ENCODE measurements around the gene SLC25A12. TPM values are rescaled to one million over a fixed set of nuclear protein-coding genes. Genes with fewer than 3 reads are reported as not detected.
"Not testable (repeated sequence)": the region's sequence is repeated elsewhere in the genome, so short reads cannot be mapped to it uniquely, and the experiment has no call there.

The SLC25A12 gene
- total RNA-seq, 1 experiment from 2014 or later, result 17.8 TPM

DNA sequence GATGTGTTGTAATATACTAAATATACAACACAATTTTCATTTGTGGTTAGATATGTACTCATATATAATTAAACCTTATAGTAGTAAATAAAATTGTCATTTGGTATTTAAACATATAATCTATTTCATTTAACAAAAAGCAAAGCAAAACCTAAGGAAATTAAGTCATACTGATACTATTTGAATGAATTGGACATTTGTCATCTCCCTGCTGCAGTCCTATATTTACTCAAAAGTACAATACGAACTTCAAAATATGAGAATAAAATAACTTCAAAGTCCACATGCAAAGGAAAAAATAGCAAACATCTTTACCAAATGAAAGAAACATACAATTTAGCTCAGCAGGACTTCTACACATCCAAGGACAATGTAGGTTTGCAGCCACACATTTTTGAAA, 16.4 kb upstream of the SLC25A12 start:
- no peak overlapping the region for H3K4me3 Mint-ChIP-seq (ENCODE audit: low read depth, unreplicated experiment)
- H3K9me3 Mint-ChIP-seq (ENCODE audit: low read depth, unreplicated experiment), result no peaks in the 10 kb centered on the region
- H3K36me3 Mint-ChIP-seq (ENCODE audit: insufficient read depth, unreplicated experiment), result no peaks in the 10 kb centered on the region
- DNase-seq, result no peak
- no peak overlapping the region for H3K27ac Mint-ChIP-seq (ENCODE audit: unreplicated experiment)
- CTCF ChIA-PET, result no interaction called here
- no peaks in the 10 kb centered on the region for H3K4me1 Mint-ChIP-seq (ENCODE audit: low read depth, unreplicated experiment)
- intact Hi-C loops (cut with micrococcal nuclease; ENCODE audit: unreplicated experiment), result no loop called here
- TF ChIP-seq, protein P1, sequence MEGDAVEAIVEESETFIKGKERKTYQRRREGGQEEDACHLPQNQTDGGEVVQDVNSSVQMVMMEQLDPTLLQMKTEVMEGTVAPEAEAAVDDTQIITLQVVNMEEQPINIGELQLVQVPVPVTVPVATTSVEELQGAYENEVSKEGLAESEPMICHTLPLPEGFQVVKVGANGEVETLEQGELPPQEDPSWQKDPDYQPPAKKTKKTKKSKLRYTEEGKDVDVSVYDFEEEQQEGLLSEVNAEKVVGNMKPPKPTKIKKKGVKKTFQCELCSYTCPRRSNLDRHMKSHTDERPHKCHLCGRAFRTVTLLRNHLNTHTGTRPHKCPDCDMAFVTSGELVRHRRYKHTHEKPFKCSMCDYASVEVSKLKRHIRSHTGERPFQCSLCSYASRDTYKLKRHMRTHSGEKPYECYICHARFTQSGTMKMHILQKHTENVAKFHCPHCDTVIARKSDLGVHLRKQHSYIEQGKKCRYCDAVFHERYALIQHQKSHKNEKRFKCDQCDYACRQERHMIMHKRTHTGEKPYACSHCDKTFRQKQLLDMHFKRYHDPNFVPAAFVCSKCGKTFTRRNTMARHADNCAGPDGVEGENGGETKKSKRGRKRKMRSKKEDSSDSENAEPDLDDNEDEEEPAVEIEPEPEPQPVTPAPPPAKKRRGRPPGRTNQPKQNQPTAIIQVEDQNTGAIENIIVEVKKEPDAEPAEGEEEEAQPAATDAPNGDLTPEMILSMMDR (IDR thresholded peaks at IDR 0.05; ENCODE audit: unreplicated experiment), result no peak
- H3K27me3 Mint-ChIP-seq (ENCODE audit: unreplicated experiment), result no peaks in the 10 kb centered on the region
- BruUV-seq (replicated peaks), result no TSS peak

DNA sequence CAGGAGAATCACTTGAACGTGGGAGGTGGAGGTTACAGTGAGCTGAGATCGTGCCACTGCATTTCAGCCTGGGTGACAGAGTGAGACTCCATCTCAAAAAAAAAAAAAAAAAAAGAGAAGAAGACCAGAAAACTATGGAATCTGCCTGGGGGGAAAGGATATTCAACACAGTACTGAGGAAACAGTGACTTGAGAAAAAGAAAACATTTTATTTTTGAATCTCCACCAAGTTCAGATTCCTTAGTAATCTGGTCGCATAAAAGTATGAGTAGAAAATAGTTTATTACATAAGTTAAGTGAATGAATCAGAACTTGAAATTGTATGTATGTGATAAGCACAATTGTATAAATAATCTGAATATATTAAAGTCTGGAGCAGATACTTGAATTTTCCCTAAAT, 15.2 kb upstream of the SLC25A12 start:
- CTCF ChIA-PET, result interaction anchor here (0.6 to 0.7 kb wide), 3 partner anchors 12 to 172 kb away, joined by 3 to 5 read pairs (median 4); no protein-coding TSS in a partner anchor
- no peaks in the 10 kb centered on the region for H3K4me1 Mint-ChIP-seq (ENCODE audit: low read depth, unreplicated experiment)

DNA sequence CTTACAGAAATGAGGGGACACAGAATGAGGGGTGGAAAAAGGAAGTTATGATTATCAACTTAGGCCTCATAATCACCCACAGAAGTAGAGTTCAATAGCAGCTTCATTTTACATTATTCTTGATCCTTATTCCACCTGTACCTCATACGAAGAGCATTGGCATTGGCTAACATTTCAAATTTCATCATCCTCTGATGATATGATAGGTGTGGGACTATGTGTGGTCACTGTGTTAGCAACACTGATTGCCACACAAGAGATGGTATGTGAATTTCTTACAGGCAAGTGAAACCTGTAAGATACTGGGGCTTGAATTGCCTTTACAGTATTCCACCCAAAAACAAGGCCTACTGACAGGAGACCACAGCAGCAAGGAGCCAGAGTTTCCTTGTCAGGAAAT, 14.2 kb upstream of the SLC25A12 start:
- no peak for DNase-seq
- CTCF ChIA-PET, result no interaction called here
- H3K27me3 Mint-ChIP-seq (ENCODE audit: unreplicated experiment), result peaks cover 9% of the 10 kb centered on the region
- intact Hi-C loops (cut with micrococcal nuclease; ENCODE audit: unreplicated experiment), result no loop called here
- TF ChIP-seq, protein P1 (IDR thresholded peaks at IDR 0.05; ENCODE audit: unreplicated experiment), result no peak
- no peaks in the 10 kb centered on the region for H3K36me3 Mint-ChIP-seq (ENCODE audit: insufficient read depth, unreplicated experiment)
- H3K9me3 Mint-ChIP-seq (ENCODE audit: low read depth, unreplicated experiment), result no peaks in the 10 kb centered on the region
- H3K27ac Mint-ChIP-seq (ENCODE audit: unreplicated experiment), result no peak overlapping the region
- no peaks in the 10 kb centered on the region for H3K4me1 Mint-ChIP-seq (ENCODE audit: low read depth, unreplicated experiment)
- BruUV-seq (replicated peaks), result no TSS peak
- H3K4me3 Mint-ChIP-seq (ENCODE audit: low read depth, unreplicated experiment), result no peak overlapping the region

More for the DNA sequence above, 15.2 kb upstream of the SLC25A12 start:
- TF ChIP-seq, protein P1 (IDR thresholded peaks at IDR 0.05; ENCODE audit: unreplicated experiment), result no peak
- H3K27ac Mint-ChIP-seq (ENCODE audit: unreplicated experiment), result no peak overlapping the region
- intact Hi-C loops (cut with micrococcal nuclease; ENCODE audit: unreplicated experiment), result no loop called here
- H3K9me3 Mint-ChIP-seq (ENCODE audit: low read depth, unreplicated experiment), result no peaks in the 10 kb centered on the region
- no peaks in the 10 kb centered on the region for H3K36me3 Mint-ChIP-seq (ENCODE audit: insufficient read depth, unreplicated experiment)
- DNase-seq, result no peak
- BruUV-seq (replicated peaks), result no TSS peak
- H3K27me3 Mint-ChIP-seq (ENCODE audit: unreplicated experiment), result no peaks in the 10 kb centered on the region
- H3K4me3 Mint-ChIP-seq (ENCODE audit: low read depth, unreplicated experiment), result no peak overlapping the region

DNA sequence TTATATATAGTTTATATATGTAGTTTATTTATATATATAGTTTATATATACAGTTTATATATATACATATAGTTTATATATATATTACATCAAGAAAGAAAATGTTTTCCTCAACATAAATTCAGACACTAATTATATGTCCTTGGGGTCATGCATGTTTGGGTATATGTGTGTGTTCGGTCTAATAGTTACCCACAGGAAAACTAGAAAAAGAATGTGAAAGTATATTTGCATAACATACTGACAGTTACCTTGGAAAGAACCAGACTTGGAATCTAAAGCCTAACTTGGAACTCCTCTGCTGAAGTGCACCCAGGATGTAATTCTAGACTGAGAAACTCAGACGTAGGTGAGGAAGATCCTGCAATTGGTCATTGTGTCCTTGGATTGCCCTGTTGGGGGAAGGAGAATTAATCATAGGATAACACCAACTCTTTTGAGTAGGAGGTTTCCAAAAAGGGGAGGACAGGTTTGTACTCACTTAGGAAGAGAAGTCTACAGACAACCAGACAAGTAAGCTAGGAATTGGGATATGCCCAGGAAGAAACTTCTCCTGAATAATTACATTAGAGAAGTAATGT, 8.9 kb upstream of the SLC25A12 start:
- Mint-ChIP-seq H3K27ac (ENCODE audit: unreplicated experiment) (no peak overlapping the region), H3K4me1 (ENCODE audit: low read depth, unreplicated experiment) (no peaks in the 10 kb centered on the region), H3K9me3 (ENCODE audit: low read depth, unreplicated experiment) (no peaks in the 10 kb centered on the region), H3K4me3 (ENCODE audit: low read depth, unreplicated experiment) (no peak overlapping the region), H3K36me3 (ENCODE audit: insufficient read depth, unreplicated experiment) (no peaks in the 10 kb centered on the region), H3K27me3 (ENCODE audit: unreplicated experiment) (peaks cover 16% of the 10 kb centered on the region)
- BruUV-seq (replicated peaks), result no TSS peak
- TF ChIP-seq, protein P1 (IDR thresholded peaks at IDR 0.05; ENCODE audit: unreplicated experiment), result no peak
- DNase-seq, result no peak
- CTCF ChIA-PET, result no interaction called here
- intact Hi-C loops (cut with micrococcal nuclease; ENCODE audit: unreplicated experiment), result no loop called here

DNA sequence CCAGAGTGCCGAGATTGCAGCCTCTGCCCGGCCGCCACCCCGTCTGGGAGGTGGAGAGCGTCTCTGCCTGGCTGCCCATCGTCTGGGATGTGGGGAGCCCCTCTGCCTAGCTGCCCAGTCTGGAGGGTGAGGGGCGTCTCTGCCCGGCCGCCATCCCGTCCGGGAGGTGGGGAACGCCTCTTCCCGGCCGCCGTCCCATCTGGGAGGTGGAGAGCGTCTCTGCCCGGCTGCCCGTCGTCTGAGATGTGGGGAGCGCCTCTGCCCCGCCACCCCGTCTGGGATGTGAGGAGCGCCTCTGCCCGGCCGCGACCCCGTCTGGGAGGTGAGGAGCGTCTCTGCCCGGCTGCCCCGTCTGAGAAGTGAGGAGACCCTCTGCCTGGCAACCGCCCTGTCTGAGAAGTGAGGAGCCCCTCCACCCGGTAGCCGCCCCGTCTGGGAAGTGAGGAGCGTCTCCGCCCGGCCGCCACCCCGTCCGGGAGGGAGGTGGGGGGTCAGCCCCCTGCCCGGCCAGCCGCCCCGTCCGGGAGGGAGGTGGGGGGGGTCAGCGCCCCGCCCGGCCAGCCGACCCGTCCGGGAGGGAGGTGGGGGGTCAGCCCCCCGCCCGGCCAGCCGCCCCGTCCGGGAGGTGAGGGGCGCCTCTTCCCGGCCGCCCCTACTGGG, 5.7 kb upstream of the SLC25A12 start:
- DNase-seq; H3K36me3 Mint-ChIP-seq (ENCODE audit: insufficient read depth, unreplicated experiment); H3K27ac Mint-ChIP-seq (ENCODE audit: unreplicated experiment); BruUV-seq (replicated peaks); H3K4me3 Mint-ChIP-seq (ENCODE audit: low read depth, unreplicated experiment); intact Hi-C loops (cut with micrococcal nuclease; ENCODE audit: unreplicated experiment); H3K4me1 Mint-ChIP-seq (ENCODE audit: low read depth, unreplicated experiment); H3K9me3 Mint-ChIP-seq (ENCODE audit: low read depth, unreplicated experiment); CTCF ChIA-PET: not testable (repeated sequence)
- peaks cover 16% of the 10 kb centered on the region for H3K27me3 Mint-ChIP-seq (ENCODE audit: unreplicated experiment)

Data from Calu3 (cell line).